Body of pancreas (tissue), 4 donors: ENCODE measurements around the gene BMPR2. TPM values are rescaled to one million over a fixed set of nuclear protein-coding genes. Genes with fewer than 3 reads are reported as not detected.

ENCODE experiments used
- ATAC-seq: fragments of 150-250 bp; one replicate; pipeline ENCODE4 v1.9.1; 2016
- DNase-seq, 4 donors: peaks; one replicate each; pipeline ENCODE4 v3.0.0-alpha.2; 2019
- H3K27ac ChIP-seq, 4 donors: fragments of 200-600 bp; sonication (generic); 1 replicate in 3 of 4; 2 replicates in 1 of 4; pipeline versions ENCODE4 v1.5.1 to v1.6.1; 2016 to 2019; ENCODE audit warnings: mild to moderate bottlenecking in 1 of 4, mixed read lengths in 1 of 4, moderate library complexity in 1 of 4
- H3K27me3 ChIP-seq, 2 donors: fragments of 200-600 bp; sonication (generic); one replicate each; pipeline ENCODE4 v1.6.0; 2016; ENCODE audit warnings: mild to moderate bottlenecking in 1 of 2
- H3K36me3 ChIP-seq, 2 donors: fragments of 200-600 bp; sonication (generic); replicated peaks in 1 of 2; 2 replicates each; pipeline ENCODE4 v1.5.1; 2016; ENCODE audit warnings: low read depth in 2 of 2; ENCODE audit not compliant: insufficient read depth in 1 of 2
- H3K4me1 ChIP-seq: fragments of 200-600 bp; sonication (generic); one replicate; pipeline ENCODE4 v1.6.0; 2016
- H3K4me3 ChIP-seq, 2 donors: fragments of 200-600 bp; sonication (generic); 1 replicate in 1 of 2; 2 replicates in 1 of 2; pipeline ENCODE4 v1.5.1; 2016 to 2019
- H3K9me3 ChIP-seq, 3 donors: fragments of 200-600 bp; sonication (generic); 1 replicate in 2 of 3; 2 replicates in 1 of 3; pipeline ENCODE4 v1.5.1; 2016
- CTCF ChIP-seq, 7 experiments: fragments of 450-650 bp in 4 of 7; fragments of 200-600 bp in 3 of 7; sonication (generic) in 3 of 7; IDR thresholded peaks; one replicate each; pipeline ENCODE4 v1.5.1; 2016 to 2019; ENCODE audit warnings: antibody characterized with exemption in 7 of 7
- POLR2A ChIP-seq, 3 donors: fragments of 450-650 bp; IDR thresholded peaks; one replicate each; pipeline ENCODE4 v1.6.1; 2016; ENCODE audit warnings: antibody characterized with exemption in 3 of 3, mild to moderate bottlenecking in 2 of 3
- WGBS, 2 donors: methylation state at CpG; one replicate each; pipeline ENCODE4 v1.1.5; 2017; 5-methylcytosine and 5-hydroxymethylcytosine counted together
- intact Hi-C: fragments of 100-400 bp; cut with DNase I; formaldehyde crosslinking; loops from one replicate; pipeline ENCODE4 v1.15.1; 2023
- small RNA-seq: library from RNA; depleted of rRNA; stranded (forward); fragments of <200 nt; gene quantifications from one replicate; pipeline ENCODE3, GENCODE V24; 2016
- total RNA-seq, 2 donors: library from RNA; depleted of rRNA; stranded (reverse); fragments of >200 nt; gene quantifications; one replicate each; pipeline ENCODE4 v1.1.0, GENCODE V29; 2016

The BMPR2 gene
- total RNA-seq, 2 donors from 2014 or later: 13.7 to 26.7 TPM

GRCh38 chr2:202613479-202613878 lies 237.4 kb downstream of the BMPR2 start:
- ATAC-seq: no peak
- DNase-seq: no peak
- Histone ChIP-seq H3K4me3 (no peak overlapping the region), H3K27ac (no peak overlapping the region), H3K27me3 (no peaks in the 10 kb centered on the region), H3K36me3 (no peaks in the 10 kb centered on the region), H3K9me3 (no peaks in the 10 kb centered on the region), H3K4me1 (no peaks in the 10 kb centered on the region)
- TF ChIP-seq CTCF (IDR thresholded peaks at IDR 0.05): no peak
- no peak for TF ChIP-seq POLR2A (IDR thresholded peaks at IDR 0.05)
- intact Hi-C loops: no loop called here
- 81 to 87% methylated on average over 4 of the region's 4 CpGs for WGBS, 2 donors

Small RNA genes lying within 50 kb of the gene (small RNA-seq; reads per million reads assigned to genes)
- gene MTND4LP17 (not detected), gene RN7SL753P (not detected)

Other genes starting within 250 kb of the BMPR2 start
- gene SUMO1, start 137.7 kb upstream of the BMPR2 start, total RNA-seq: 10 to 100 TPM in 1 of 2 donors, 1 to 10 TPM in 1; 5.6 to 43.8 TPM
- gene NOP58, start 110.6 kb upstream of the BMPR2 start, total RNA-seq: 10 to 100 TPM; 70.2 to 93.4 TPM